Activated CD4-positive, alpha-beta T cell treated with anti-CD3 and anti-CD28 coated beads, Interleukin-2, amount 10 ng/mL, durations not matched to agents 7 days and 5 days (primary cell): Measurements from ENCODE around the gene OS9. TPM values are rescaled to one million over a fixed set of nuclear protein-coding genes. Genes with fewer than 3 reads are reported as not detected.
A peak's percentile ranks its signal among the peaks of the same experiment; 100 is the strongest.

Experiments
- CTCF ChIA-PET: fragments of 350-600 bp; sonication (Branson Sonifier 250); formaldehyde crosslinking; loops from one replicate; lab custom pipeline; 2021; ENCODE audit warnings: antibody characterized with exemption; lab: Charles Lee
- POLR2A ChIA-PET: fragments of 350-600 bp; sonication (Branson Sonifier 250); formaldehyde crosslinking; loops from one replicate; lab custom pipeline; 2021; ENCODE audit warnings: antibody characterized with exemption; lab: Charles Lee
- DNase-seq: peaks from one replicate; pipeline ENCODE4 v3.0.0-alpha.2; 2020
- H3K27ac Mint-ChIP-seq: one replicate; pipeline ENCODE4 v1.8.0; 2021; ENCODE audit warnings: mild to moderate bottlenecking, moderate library complexity, mixed read lengths
- H3K27me3 Mint-ChIP-seq: one replicate; pipeline ENCODE4 v1.8.0; 2021; ENCODE audit warnings: mixed read lengths
- H3K36me3 Mint-ChIP-seq: one replicate; pipeline ENCODE4 v1.8.0; 2021; ENCODE audit warnings: low read depth, mixed read lengths
- H3K4me1 Mint-ChIP-seq: one replicate; pipeline ENCODE4 v1.8.0; 2021; ENCODE audit warnings: mixed read lengths
- H3K4me3 Mint-ChIP-seq: one replicate; pipeline ENCODE4 v1.8.0; 2021; ENCODE audit warnings: mild to moderate bottlenecking, moderate library complexity, mixed read lengths
- H3K9me3 Mint-ChIP-seq: one replicate; pipeline ENCODE4 v1.8.0; 2021; ENCODE audit warnings: mixed read lengths
- total RNA-seq, 2 experiments: library from RNA; stranded (reverse); gene quantifications; one replicate each; pipeline ENCODE4 v1.2.3, GENCODE V29; 2021

The OS9 gene
- total RNA-seq, 2 experiments from 2014 or later, result 138 to 142 TPM

DNA sequence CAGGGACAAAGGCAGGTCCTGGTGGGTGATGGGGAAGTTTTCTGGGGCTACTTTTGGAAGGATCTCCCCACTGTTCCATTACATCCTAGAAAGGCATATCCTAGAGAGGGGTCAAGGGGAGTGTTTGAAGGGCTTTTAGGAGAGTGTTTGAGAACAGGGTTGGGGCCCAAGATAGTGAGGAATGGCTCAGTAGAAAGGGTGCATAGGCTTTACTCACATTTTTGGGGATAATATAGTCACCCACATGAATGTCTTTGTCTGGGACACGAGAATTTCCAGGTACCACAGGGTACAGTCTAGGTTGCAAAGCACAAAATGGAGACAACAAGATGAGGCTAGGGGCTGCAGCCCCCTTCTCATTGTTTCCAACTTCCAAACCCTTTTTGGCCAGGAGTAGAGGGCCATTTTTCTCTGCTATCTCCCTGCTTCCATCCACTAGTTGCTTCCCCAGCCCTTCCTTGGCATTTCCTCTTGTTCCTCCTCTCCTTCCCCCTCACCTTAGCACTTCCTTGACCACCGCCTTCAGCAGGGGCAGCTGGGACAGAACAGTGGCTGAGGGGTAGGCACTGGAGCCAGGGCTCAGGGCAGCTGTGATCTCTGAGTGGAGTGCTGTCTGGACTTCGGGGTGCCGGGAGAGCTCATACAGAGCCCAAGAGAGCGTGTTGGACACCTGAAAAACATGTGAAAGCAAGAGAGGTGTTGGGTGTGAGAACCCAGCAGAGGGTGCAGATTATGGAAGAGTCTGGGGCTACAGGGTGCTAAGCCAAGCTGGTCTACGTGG lies 70.1 kb downstream of the OS9 start:
- ChIA-PET CTCF (interaction anchor here (1.0 to 5.8 kb wide), 7 partner anchors 8 to 142 kb away, joined by 3 to 56 read pairs (median 4); partner anchors contain the start of genes CDK4, MARCHF9, TSFM and TSPAN31), POLR2A (no interaction called here)
- Mint-ChIP-seq H3K4me1 (peaks cover 36% of the 10 kb centered on the region), H3K36me3 (peaks cover 13% of the 10 kb centered on the region), H3K27ac (peak overlapping the region; percentile 65), H3K9me3 (no peaks in the 10 kb centered on the region), H3K27me3 (peaks cover 17% of the 10 kb centered on the region), H3K4me3 (peak overlapping the region; percentile 77)
- DNase-seq, result no peak

DNA sequence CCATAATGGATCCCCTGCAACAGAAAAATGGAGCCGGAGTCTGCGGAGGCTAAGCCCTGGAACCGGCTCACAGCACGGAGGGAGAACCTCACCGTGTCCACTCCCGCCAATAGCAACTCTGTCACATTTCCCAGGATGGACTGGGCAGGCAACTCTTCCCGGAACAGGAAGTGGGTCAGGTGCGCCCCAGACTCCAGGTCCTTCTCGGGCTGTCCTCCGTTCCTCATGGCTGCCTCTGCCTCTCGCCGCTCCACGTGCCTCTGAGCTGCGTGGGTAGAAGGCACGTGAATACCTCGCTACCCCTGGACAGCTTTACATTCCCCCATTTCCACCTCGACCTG lies 70.7 kb downstream of the OS9 start:
- ChIA-PET CTCF (interaction anchor here (1.0 to 5.8 kb wide), 7 partner anchors 9 to 139 kb away, joined by 3 to 56 read pairs (median 4); partner anchors contain the start of genes CDK4, MARCHF9, TSFM and TSPAN31), POLR2A (no interaction called here)
- H3K36me3 Mint-ChIP-seq, result peaks cover 11% of the 10 kb centered on the region
- H3K27ac Mint-ChIP-seq, result peak overlapping the region; percentile 65
- peak overlapping the region; percentile 77 for H3K4me3 Mint-ChIP-seq
- H3K9me3 Mint-ChIP-seq, result no peaks in the 10 kb centered on the region
- H3K4me1 Mint-ChIP-seq, result peaks cover 32% of the 10 kb centered on the region
- H3K27me3 Mint-ChIP-seq, result peaks cover 17% of the 10 kb centered on the region
- DNase-seq, result no peak

DNA sequence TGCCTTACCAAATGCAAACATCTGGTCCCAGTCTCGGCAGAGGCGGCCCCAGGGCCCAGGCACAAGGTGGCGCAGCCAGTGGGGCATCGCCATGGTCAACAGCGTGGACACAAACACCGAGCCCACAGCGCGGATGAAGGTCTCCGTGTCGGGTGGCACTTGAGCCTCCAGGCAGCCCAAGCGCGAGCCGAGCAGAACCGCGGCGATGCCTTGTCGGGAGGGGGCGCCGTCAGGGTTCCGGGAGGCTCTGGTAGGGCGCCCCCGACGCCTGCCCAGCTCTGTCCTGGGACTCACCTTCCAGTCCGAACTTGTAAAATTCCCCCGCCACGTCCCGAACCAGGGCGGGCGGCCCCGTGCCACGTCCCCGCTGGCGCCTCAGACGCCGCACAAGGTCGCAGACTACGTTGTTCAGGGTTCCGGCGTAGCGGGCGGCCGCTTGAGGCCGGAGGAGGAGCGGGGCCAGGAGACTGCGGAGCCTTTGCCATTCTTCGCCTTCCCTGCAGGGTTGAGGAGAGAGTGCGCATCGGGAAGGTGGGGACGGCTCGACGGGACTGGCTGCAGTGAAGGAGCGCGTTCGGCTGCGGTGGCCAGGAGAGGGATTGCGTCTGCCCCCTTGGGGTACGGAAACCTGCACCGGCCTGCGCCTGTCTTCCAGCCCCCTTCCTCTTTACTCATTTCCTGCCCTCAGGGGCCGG lies 71.2 kb downstream of the OS9 start:
- peaks cover 17% of the 10 kb centered on the region for H3K27me3 Mint-ChIP-seq
- ChIA-PET CTCF (interaction anchor here (0.6 to 5.8 kb wide), 11 partner anchors 9 to 306 kb away, joined by 3 to 56 read pairs (median 3); partner anchors contain the start of genes CDK4, MARCHF9, TSFM and TSPAN31), POLR2A (no interaction called here)
- H3K4me1 Mint-ChIP-seq, result peaks cover 33% of the 10 kb centered on the region
- peak overlapping the region; percentile 65 for H3K27ac Mint-ChIP-seq
- DNase-seq, result peak; percentile 49
- no peaks in the 10 kb centered on the region for H3K9me3 Mint-ChIP-seq
- peak overlapping the region; percentile 77 for H3K4me3 Mint-ChIP-seq
- peaks cover 11% of the 10 kb centered on the region for H3K36me3 Mint-ChIP-seq

DNA sequence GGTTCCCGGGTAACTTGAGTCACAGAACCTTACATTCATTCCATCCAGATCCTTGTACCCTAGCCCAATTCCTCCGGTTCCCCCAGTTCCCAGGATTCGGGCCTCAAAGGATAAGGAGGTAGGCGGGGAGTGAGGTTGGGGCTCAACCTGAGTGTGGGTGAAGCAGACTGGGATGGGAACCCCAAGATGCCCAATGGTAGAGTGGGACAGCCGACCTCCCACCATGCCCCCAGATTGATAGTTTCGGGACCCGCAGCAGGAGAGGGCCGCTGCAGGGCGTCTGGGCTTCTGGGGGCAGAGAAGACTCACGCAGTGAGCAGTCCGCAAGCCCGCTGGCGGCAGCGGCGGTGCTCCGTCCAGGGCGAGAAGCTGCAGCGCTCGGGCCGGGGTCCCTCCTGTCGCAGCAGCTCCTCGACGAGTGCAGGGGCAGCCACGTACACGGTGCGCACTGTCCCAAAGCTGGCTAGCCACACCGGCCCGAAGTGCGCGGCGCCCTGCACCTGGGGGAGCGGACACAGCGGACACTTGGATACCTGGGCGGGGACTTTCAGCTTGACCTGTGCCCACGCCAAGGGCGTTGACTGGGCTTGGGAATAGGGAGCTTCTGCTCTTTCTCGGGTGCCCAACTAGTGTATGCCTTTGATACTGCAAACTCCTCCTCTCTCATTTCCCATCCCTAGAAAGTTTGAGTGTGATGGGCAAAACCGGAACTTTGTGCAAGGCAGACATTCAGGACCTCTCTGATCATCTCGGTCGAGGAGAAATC lies 71.9 kb downstream of the OS9 start:
- ChIA-PET POLR2A (no interaction called here), CTCF (interaction anchor here (0.6 to 5.8 kb wide), 10 partner anchors 9 to 307 kb away, joined by 3 to 56 read pairs (median 3); partner anchors contain the start of genes MARCHF9 and TSFM)
- Mint-ChIP-seq H3K36me3 (peaks cover 11% of the 10 kb centered on the region), H3K4me3 (peak overlapping the region; percentile 77), H3K27me3 (peaks cover 17% of the 10 kb centered on the region), H3K27ac (no peak overlapping the region), H3K9me3 (no peaks in the 10 kb centered on the region), H3K4me1 (peaks cover 39% of the 10 kb centered on the region)
- DNase-seq, result no peak

DNA sequence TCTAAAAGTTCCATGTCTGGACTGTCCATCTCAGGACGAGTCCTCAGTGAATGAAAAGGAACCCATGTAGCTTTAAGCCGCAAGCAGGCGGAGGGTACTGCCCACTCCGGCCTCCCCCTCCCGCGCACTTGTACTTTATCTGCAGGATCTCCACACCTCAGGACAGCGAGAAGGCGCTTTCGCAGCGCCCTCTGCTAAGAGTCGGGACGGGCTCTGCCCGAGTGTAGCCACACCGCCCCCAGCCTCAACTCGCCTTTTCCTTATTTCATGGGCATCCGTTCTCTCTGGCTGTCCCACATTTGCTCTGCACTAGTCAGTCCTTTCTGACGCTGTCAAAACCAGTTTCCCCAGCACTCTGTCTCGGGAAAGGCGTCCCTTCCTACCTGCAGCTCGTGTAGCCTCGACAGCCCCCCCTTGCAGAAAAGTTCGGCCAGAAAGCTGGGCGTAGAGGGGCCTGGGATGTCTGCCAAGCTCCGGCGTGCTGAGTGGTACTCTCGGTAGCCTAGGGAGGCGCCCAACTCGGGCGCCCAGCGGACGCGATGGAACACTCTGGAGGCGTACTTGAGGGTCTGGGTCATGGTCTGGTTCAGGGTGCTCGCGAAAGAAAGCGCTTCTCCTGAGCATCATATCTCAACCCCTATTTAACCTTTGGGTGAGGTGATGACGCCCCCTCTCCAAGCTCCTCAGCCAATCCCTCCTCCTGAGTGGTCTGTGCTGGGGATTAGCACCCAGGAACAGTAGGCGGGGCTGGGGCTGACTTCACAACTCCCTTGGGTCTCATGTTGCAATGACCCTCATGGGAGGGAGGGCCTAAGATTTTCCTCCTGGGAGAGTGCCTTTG lies 72.8 kb downstream of the OS9 start, which contains the start of gene CYP27B1:
Gene CYP27B1, minus strand, starts transcription at position 615 of the 841 bp plus-strand sequence. Its CDS starts 37 bp downstream, at position 578.
- Mint-ChIP-seq H3K4me1 (peaks cover 46% of the 10 kb centered on the region), H3K4me3 (peak within 1 kb of the TSS; percentile 77), H3K27ac (no peak within 1 kb of the TSS), H3K9me3 (no peaks in the 10 kb centered on the region), H3K27me3 (peaks cover 17% of the 10 kb centered on the region), H3K36me3 (peaks cover 14% of the 10 kb centered on the region)
- no peak for DNase-seq
- ChIA-PET CTCF (interaction anchor here (0.6 to 5.8 kb wide), 10 partner anchors 7 to 308 kb away, joined by 3 to 56 read pairs (median 4); partner anchors contain the start of gene MARCHF9), POLR2A (no interaction called here)

DNA sequence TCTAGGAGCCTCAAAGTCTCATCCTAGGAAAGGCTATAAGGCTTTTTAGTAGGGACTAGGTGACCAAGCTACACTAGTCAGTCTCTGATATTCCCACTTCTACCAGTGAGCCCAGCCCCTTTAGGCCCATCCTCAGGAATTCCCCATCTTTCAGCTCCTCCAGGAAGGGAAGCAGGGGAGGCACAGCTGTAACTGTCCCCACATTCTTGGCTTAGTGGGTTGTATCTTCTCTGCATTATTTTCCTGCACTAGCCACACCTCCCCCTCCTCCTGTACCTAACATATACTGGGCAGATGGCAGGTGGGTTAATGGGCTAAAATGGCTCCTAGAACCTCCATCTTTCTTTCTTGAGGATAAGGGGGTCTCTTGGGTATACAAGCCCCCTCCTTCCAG lies 73.4 kb downstream of the OS9 start:
- POLR2A ChIA-PET, result no interaction called here
- peaks cover 49% of the 10 kb centered on the region for H3K4me1 Mint-ChIP-seq

DNA sequence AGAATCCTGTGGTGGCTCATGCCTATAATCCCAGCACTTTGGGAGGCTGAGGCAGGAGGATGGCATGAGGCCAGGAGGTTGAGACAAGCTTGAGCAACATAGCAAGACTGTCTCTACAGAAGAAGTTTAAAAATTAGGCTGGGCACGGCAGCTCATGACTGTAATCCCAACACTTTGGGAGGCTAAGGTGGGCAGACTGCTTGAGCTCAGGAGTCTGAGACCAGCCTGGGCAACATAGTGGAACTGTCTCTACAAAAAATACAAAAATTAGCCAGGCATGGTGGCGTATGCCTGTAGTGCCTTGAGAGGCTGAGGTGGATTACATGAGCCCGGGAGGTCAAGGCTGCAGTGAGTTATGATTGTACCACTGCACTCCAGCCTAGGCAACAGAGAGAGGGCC lies 73.9 kb downstream of the OS9 start:
- no peak overlapping the region for H3K4me3 Mint-ChIP-seq
- H3K9me3 Mint-ChIP-seq, result no peaks in the 10 kb centered on the region
- ChIA-PET POLR2A (no interaction called here), CTCF (interaction anchor here (1.0 to 5.8 kb wide), 7 partner anchors 9 to 187 kb away, joined by 3 to 56 read pairs (median 4); partner anchors contain the start of genes MARCHF9 and TSFM)
- no peak for DNase-seq
- no peak overlapping the region for H3K27ac Mint-ChIP-seq
- peaks cover 50% of the 10 kb centered on the region for H3K4me1 Mint-ChIP-seq
- H3K27me3 Mint-ChIP-seq, result peaks cover 17% of the 10 kb centered on the region
- peaks cover 17% of the 10 kb centered on the region for H3K36me3 Mint-ChIP-seq

More for the DNA sequence above, 73.4 kb downstream of the OS9 start:
- CTCF ChIA-PET, result interaction anchor here (1.0 to 5.8 kb wide), 7 partner anchors 8 to 187 kb away, joined by 3 to 56 read pairs (median 4); partner anchors contain the start of genes MARCHF9 and TSFM
- H3K36me3 Mint-ChIP-seq, result peaks cover 17% of the 10 kb centered on the region
- no peak overlapping the region for H3K27ac Mint-ChIP-seq
- no peak overlapping the region for H3K4me3 Mint-ChIP-seq
- H3K9me3 Mint-ChIP-seq, result no peaks in the 10 kb centered on the region
- H3K27me3 Mint-ChIP-seq, result peaks cover 17% of the 10 kb centered on the region
- no peak for DNase-seq

DNA sequence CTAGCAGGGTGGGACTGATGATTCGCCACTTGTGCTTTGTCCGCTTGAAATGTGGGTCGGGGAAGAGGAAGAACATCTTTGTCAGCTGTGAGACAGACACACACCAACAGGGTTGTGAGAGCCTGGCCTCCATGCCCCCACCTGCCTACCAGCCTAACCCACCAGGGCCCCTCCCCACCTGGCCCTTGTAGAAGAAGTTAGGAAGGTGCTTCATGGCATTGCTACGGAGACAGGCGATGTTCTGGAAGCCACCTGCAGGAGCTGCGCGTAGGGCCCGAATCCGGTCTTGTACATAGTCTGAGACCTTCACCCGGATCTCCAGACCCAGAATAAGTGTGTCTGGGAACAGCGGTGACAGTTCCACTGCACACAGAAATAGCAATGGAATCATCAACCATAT lies 75.7 kb downstream of the OS9 start:
- DNase-seq, result no peak
- peaks cover 51% of the 10 kb centered on the region for H3K4me1 Mint-ChIP-seq
- ChIA-PET POLR2A (no interaction called here), CTCF (no interaction called here)
- no peak overlapping the region for H3K27ac Mint-ChIP-seq
- H3K9me3 Mint-ChIP-seq, result no peaks in the 10 kb centered on the region
- no peak overlapping the region for H3K4me3 Mint-ChIP-seq
- H3K36me3 Mint-ChIP-seq, result peaks cover 14% of the 10 kb centered on the region
- H3K27me3 Mint-ChIP-seq, result peaks cover 11% of the 10 kb centered on the region

DNA sequence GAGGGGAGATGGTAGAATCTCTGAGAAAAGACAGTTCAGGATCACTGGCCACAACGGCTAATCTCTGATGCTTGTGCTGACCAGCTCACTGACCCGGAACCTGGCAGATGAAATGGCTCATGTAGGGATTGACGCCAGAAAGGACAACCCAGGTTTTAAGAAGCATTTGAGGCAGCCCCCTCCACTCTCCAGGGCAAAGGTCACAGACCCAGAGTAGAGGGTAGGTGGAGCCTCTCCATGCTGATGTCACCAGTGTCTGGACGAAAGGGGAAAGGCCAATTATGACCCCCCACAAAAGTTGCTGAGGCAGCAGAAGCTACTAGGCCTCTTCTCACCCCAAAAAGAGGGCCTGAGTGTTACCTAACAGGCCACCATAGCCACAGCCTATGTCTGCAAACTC lies 76.8 kb downstream of the OS9 start:
- no peak for DNase-seq
- H3K4me3 Mint-ChIP-seq, result peak overlapping the region; percentile 94
- POLR2A ChIA-PET, result no interaction called here
- no peaks in the 10 kb centered on the region for H3K9me3 Mint-ChIP-seq
- peaks cover 6% of the 10 kb centered on the region for H3K27me3 Mint-ChIP-seq
- H3K36me3 Mint-ChIP-seq, result peaks cover 17% of the 10 kb centered on the region
- CTCF ChIA-PET, result interaction anchor here (1.3 kb wide), 1 partner anchor 11 kb away, joined by 5 read pairs; no protein-coding TSS in a partner anchor
- H3K27ac Mint-ChIP-seq, result no peak overlapping the region
- peaks cover 40% of the 10 kb centered on the region for H3K4me1 Mint-ChIP-seq
